ENCODE results near the gene ZDHHC20.
"Not testable (repeated sequence)": the region's sequence is repeated elsewhere in the genome, so short reads cannot be mapped to it uniquely, and the experiment has no call there.

ZDHHC20 gene

GRCh38 chr13:21434588-21434987 lies 24.5 kb downstream of the ZDHHC20 start:
- no peak for DNase-seq

DNA sequence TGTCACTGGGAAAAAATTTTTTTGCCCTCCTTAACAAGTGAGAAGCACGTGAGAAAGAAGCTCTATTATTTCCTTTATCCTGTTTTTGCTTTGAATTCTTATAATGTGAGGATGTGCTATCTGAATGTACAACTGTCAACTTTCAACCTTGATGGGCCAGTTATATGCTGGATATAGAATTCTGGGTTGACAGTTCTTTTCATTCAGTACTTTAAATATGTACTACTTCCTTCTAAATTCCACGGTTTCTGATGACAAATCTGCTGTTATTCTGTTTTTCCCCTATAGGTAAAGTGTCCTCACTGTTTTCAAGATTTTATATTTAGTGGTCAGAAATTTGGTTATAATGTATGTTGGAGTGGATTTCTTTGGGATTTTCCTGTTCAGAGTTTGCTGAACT lies 29.9 kb downstream of the ZDHHC20 start:
- DNase-seq = no peak

GRCh38 chr13:21427741-21428140 lies 31.4 kb downstream of the ZDHHC20 start:
- DNase-seq = no peak

- DNase-seq = no peak
These were observed 32.9 kb downstream of the ZDHHC20 start for GRCh38 chr13:21426238-21426637.

- DNase-seq = no peak
These were observed 38.4 kb downstream of the ZDHHC20 start for GRCh38 chr13:21420706-21421105.

DNA sequence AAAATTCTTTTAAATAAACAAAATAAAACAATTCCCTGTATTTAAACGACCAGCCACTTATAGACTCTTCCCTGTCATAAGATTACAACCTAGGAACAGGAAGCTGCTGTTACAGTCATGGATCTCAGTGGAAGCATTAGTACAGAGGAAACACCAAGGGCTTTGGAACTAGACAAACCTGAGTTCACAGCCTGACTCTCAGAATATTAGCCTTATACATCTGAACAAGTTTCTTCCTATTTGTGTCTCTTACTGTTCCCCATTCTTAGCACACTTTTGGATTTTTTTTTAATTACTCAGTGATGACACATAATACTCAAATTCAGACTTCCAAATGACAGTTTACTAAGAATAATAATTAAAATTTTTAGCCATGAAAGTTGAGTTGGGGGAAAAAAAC lies 46.1 kb downstream of the ZDHHC20 start:
- no peak for DNase-seq

DNA sequence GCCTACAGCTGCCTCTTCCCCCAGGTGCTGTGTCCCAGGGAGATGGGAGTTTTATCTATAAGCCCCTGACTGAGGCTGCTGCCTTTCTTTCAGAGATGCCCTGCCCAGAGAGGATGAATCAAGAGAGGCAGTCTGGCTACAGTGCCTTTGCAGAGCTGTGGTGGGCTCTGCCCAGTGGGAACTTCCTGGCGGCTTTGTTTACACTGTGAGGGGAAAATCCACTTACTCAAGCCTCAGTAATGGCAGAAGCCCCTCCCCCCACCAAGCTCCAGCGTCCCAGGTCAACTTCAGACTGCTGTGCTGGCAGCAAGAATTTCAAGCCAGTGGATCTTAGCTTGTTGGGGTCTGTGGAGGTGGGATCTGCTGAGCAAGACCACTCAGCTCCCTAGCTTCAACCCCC lies 48.6 kb downstream of the ZDHHC20 start:
- not testable (repeated sequence) for DNase-seq

DNA sequence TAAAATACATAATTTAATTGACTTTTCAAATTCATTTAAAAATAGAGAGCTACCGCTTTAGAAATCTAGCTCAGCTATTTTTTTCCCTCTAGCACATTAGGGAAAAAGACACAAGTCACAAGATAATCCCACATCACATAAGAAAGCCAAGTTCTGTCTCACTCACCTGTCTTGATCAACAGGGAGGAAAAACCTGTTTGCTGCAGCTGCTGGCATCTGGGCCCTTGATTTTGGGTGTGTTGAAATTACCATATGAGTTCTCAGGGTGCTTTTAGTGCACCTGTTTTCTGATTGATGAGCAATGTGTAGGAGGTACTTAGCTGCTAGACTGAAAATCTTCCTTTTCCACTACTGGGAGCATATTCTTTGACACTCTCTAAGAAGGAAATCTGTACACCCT lies 53.8 kb downstream of the ZDHHC20 start:
- DNase-seq = no peak

- no peak for DNase-seq
These were observed 56.4 kb downstream of the ZDHHC20 start for GRCh38 chr13:21402586-21403307.

GRCh38 chr13:21399741-21400140 lies 59.4 kb downstream of the ZDHHC20 start:
- DNase-seq = no peak

DNA sequence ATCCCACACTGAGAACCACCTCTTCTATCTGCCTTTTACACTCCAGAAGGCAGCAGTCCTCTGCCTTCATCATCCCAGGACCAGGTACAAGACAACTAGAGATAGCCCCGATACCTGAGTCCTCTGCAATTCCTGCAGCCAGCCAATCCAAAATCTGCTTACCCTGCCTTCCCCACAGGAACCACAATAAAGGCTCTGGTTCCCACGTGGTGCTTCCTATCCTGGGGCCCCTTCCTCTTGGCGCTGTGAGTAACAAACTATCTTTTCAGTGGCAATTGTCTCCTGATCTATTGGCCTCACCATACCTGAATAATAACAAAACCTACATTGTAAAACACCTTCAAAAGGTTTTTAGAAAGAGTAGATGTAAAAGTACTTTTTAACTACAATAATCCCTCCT lies 63.1 kb downstream of the ZDHHC20 start:
- DNase-seq = no peak

DNA sequence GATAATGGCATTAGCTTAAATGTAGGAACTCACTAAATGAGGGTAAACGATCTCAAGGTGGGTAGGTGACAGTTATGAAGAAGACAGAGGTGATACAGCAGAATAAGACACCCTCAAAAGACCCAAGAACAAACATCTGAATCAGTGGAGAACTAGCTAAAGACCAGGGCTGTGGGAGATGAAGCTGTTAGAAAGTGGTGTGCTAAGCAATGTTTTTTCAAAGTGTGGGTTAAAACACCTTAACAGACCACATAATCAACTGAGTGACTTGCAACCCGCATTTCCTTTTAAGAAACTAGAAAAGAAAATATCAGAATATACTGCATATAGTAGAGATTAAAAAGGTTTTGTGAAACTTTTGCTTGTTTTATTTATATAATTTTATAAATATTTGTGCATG lies 70.0 kb downstream of the ZDHHC20 start:
- DNase-seq = no peak

- no peak for DNase-seq
These were observed 73.4 kb downstream of the ZDHHC20 start for GRCh38 chr13:21385710-21386109.

GRCh38 chr13:21383090-21383489 lies 76.0 kb downstream of the ZDHHC20 start:
- no peak for DNase-seq

DNA sequence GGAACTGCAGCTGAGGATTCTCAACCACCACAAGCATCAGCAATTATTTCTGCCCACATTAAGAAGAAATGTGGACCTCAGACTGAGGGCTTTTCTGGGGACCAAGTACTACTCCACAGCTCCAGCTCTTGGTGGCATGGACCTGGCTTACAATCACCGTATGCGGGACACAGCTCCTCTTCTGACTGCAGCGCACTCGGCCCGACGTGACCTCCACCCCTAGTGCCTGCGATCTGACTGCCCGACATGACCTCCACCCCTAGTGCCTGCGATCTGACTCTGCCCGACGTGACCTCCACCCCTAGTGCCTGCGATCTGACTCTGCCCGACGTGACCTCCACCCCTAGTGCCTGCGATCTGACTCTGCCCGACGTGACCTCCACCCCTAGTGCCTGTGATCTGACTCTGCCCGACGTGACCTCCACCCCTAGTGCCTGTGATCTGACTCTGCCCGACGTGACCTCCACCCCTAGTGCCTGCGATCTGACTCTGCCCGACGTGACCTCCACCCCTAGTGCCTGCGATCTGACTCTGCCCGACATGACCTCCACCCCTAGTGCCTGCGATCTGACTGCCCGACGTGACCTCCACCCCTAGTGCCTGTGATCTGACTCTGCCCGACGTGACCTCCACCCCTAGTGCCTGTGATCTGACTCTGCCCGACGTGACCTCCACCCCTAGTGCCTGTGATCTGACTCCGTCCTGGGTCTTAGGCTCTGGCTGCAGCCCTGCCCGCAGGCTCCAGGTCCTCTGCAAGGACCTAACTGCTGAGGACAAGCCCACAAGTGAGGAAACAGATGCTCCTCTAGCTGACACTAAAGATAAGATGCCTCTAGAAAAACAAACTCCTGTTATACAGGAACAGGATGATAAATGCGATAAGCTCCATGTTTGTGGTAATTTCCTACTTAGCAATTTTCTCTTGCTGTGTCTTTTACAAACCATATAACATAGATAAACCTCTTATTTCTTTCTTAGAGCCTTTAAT lies 81.8 kb downstream of the ZDHHC20 start:
- DNase-seq = not testable (repeated sequence)

- no peak for DNase-seq
These were observed 86.6 kb downstream of the ZDHHC20 start for GRCh38 chr13:21372530-21372929.

DNA sequence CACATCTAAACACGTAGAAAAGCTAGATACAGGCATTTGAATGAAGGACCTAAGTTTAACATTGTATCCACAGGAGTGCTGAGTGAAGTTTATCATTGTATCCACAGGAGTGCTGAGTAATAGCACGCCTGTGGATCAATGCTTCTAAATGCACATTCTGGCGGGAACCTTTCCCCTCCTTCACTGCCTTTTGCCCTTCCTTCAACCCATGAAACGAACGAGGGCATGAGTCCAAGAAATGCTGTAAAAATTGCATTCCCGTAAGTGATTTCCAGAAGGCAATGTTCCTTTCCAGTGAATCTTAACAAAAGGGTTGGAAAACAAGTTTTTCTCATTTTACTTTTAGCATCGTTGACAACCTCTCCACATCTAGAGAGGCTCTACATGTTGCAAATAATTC lies 88.1 kb downstream of the ZDHHC20 start:
- no peak for DNase-seq

DNA sequence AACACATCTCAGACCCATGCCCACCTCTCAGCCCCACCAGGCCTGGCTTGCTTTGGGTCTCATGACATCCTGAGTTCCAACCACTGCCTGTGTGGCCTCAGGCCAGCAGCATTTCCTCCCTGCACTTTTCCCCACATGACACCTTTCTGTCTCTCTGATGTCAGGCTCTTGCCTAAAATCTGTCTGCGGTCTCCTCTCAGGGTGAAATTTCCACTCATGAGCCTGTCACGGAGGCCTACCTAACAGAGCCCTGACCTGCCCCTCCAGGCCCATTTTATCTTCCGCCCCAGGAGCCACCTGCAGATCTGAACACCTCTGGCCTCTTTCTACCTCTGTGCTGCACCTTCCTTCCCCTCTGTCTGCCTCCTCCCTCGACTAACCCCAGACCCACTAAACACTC lies 93.5 kb downstream of the ZDHHC20 start:
- DNase-seq = no peak

- no peak for DNase-seq
These were observed 94.2 kb downstream of the ZDHHC20 start for GRCh38 chr13:21364916-21365315.

GRCh38 chr13:21364357-21364756 lies 94.7 kb downstream of the ZDHHC20 start:
- DNase-seq = no peak

DNA sequence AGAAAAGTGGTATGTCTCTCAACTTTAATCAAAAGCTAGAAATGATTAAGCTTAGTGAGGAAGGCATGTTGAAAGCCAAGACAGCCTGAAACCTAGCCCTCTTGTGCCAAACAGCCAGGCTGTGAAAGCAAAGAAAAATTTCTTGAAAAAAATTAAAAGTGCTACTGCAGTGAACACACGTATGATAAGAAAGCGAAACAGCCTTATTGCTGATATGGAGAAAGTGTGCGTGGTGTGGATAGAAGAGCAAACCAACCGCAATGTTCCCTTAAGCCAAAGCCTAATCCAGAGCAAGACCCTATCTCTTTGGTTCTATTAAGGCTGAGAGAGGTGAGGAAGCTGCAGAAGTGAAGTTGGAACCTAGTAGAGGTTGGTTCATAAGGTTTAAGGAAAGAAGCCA lies 96.4 kb downstream of the ZDHHC20 start:
- DNase-seq = no peak

GRCh38 chr13:21361706-21362105 lies 97.4 kb downstream of the ZDHHC20 start:
- no peak for DNase-seq

DNA sequence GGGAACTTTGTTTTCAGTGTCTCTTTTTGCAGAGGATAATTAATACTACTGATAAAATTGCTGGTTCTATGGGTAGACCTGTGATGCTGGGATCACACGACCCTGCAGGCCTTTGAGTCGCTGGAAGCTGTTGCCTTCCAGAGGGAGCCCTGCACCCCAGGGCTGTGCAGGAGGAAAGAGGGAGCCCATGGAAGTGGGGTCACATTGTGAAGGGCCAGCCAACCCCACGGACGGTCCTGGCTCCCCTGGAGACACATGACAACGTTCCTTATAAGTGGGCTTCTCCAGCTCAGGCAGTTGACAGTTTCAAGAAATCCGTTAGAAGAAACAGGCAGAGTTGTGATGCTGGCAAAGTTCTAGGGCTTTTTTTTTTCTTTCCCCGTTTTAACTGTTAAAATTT lies 98.0 kb downstream of the ZDHHC20 start:
- DNase-seq = no peak

DNA sequence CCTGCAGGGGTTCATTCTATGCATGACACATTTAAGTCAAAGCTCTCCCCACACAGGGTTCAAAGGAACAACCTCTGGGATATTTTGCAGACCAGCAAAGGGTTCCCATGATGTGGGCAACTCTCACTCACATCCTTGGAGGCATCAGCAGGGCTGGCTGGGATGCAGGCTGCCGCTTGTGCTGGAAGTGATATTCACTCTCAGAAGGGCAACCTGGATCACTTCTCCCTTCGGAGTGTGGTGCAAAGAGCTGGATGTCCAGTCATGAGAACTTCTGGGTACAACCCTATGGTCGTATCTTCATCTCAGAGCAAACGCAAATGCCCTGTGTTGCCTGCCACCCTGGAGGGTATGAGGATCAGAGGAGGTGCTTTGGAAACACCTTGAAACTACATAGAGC lies 98.6 kb downstream of the ZDHHC20 start:
- DNase-seq = no peak

Measured in right forelimb (tissue), 1 donor.